ES-I3 (cell line): ENCODE results near the gene TUFT1.
"Not testable (repeated sequence)": the region's sequence is repeated elsewhere in the genome, so short reads cannot be mapped to it uniquely, and the experiment has no call there.

ENCODE experiments used
- H3K36me3 ChIP-seq: 2 replicates; pipeline ENCODE4 v1.6.1; 2013; ENCODE audit warnings: mild to moderate bottlenecking, low read length, control low read depth, moderate library complexity; ENCODE audit not compliant: insufficient read depth
- H3K4me1 ChIP-seq: 2 replicates; pipeline ENCODE4 v1.6.1; 2013; ENCODE audit warnings: mild to moderate bottlenecking, control low read depth, low read length; ENCODE audit not compliant: insufficient read depth
- H3K9ac ChIP-seq: 2 replicates; pipeline ENCODE4 v1.6.1; 2013; ENCODE audit warnings: low read depth, mild to moderate bottlenecking, low read length, moderate library complexity
- H3K9me3 ChIP-seq: 2 replicates; pipeline ENCODE4 v1.6.1; 2013; ENCODE audit warnings: mild to moderate bottlenecking, low read length, moderate library complexity; ENCODE audit not compliant: control insufficient read depth, insufficient read depth

Gene TUFT1

DNA sequence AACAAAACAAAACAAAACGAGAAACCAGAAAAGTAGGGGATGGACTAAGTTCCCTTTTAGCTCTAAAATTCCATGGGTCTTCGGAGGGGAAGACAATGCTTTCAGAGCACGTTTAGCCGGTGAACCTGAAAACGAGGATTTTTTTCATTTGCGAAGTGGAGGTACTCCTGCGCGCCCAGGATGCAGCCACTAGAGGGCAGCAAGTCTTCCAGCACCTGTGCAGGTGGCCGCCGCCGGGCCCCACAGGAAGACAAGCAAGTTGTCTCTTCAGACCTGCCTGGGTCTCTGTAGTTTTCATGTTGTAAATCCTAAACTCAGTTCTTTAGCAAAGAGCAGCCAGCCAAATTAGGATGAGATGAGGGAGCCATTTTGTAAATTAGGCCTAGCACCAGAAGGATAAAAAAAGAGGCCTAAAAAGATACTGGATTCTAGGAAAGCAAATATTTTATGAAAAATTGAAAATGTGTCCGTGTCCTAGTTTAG lies 54.1 kb downstream of the TUFT1 start:
- H3K9ac ChIP-seq: peak overlapping the region; percentile 67
- H3K4me1 ChIP-seq: no peaks in the 10 kb centered on the region

DNA sequence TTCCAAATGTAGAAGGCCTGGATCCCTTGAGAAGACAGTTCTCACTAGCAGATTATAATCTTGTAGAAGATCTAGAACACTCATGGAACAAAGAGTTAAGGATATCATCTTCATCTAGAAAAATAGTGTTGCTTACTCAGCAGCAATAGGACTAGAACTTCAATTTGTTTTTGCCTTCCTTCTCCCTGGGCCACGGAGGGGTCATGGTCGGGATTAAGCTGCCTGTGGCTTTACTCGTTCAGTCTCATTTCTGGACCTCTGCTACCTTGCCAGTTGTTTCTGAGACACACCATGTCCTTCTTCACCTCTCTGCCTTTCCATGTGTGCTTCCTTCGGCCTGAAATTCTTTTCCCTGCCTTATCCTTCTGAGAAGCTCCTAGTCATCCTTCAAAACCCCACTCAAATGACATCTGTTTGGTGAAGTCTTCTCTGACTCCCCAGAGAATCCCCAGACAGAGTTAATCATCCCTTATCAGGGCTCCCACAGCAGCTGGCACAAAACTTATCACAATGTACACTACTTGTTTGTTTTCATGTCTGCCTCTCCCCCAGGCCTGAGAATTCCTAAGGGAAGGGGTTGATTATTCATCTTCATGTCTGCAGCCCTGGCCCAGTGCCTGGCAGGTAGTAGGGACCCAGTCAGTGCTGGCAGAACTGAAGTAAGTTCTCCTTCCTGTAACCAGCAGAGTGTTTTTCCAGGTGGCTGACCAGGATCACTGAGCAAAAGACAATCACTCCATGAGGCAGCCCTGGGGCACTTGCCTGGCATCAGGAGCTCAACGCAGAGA lies 56.3 kb downstream of the TUFT1 start:
- Histone ChIP-seq H3K4me1 (no peaks in the 10 kb centered on the region), H3K9ac (no peak overlapping the region), H3K36me3 (no peaks in the 10 kb centered on the region)

More for the DNA sequence above, 54.1 kb downstream of the TUFT1 start:
- Histone ChIP-seq H3K36me3 (no peaks in the 10 kb centered on the region), H3K9me3 (peaks cover 6% of the 10 kb centered on the region; the same call in 1 of the 2 replicates)

DNA sequence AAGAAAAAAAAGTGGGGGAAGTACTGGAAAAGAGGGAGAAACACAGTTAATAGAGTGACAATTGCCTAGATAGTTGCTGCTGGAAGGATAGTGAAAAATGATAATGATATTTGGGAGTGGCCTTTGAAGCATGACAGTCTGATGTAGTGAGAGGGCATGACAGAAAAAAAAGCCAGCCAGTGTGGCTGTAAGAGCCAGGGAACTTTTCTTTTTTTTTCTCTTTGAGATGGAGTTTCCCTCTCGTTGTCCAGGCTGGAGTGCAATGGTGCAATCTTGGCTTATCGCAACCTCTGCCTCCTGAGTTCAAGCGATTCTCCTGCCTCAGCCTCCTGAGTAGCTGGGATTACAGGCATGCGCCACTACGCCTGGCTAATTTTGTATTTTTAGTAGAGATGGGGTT lies 62.4 kb downstream of the TUFT1 start:
- H3K36me3 ChIP-seq, H3K9ac ChIP-seq, H3K9me3 ChIP-seq: not testable (repeated sequence)
- peaks cover 11% of the 10 kb centered on the region for H3K4me1 ChIP-seq

More for the DNA sequence above, 56.3 kb downstream of the TUFT1 start:
- H3K9me3 ChIP-seq: peaks cover 1% of the 10 kb centered on the region; the same call in 1 of the 2 replicates

DNA sequence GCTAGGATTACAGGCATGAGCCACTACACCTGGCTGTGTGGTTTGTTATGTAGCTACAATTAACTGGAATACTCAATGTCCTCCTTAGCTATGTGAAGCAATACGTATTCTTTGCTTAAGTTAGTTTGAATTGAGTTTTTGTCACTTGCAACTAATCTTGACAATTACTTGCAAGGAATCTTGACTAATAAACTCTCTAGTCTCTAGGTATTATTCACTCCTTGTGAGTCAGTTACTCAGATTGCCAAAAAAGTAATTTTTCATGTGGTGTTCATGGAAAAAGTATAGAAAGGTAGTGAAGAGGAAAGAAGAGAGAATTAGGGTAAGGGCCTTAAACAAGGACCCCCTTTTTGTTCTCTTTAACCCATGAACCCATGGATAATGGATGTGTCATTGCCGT lies 64.2 kb downstream of the TUFT1 start:
- Histone ChIP-seq H3K9ac (no peak overlapping the region), H3K9me3 (no peaks in the 10 kb centered on the region), H3K4me1 (peaks cover 16% of the 10 kb centered on the region), H3K36me3 (no peaks in the 10 kb centered on the region)

DNA sequence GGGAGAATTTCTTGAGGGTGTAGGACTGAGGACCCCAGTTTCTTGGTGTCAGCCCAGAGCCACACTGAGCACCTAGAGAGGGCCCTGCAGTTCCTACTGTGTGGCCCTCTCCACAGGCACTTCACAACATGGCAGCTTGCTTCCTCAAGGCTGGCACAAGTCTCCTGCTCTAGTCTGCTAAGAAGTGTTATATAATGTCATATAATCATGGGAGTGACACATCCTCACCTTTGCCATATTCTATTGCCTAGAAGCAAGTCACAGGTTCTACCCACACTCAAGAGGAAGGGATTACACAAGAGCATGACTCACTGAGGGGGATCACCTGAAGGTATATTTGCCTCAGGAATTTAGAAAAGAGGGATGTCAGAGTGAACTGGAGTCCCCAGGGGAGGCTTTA lies 66.3 kb downstream of the TUFT1 start:
- H3K36me3 ChIP-seq: no peaks in the 10 kb centered on the region
- H3K4me1 ChIP-seq: peaks cover 21% of the 10 kb centered on the region
- no peaks in the 10 kb centered on the region for H3K9me3 ChIP-seq
- H3K9ac ChIP-seq: no peak overlapping the region

DNA sequence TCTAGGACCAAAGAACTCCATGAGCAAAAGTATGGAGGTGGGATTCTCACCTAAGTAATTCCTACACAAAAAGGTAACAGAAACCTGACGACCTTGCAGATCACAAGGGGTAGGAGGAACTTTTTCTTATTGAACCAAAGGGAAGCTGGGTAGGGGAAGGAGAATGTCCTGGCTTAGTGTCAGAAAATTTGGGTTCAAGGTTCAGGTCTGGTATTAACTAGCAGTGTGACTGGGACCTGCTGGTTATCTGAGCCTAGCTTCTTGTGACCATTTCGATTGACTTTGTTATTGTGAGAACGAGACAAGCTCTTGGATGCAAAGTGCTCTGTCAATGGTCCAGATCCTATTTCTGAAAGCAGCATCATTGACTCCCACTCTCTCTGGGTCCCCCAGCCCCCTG lies 66.7 kb downstream of the TUFT1 start:
- Histone ChIP-seq H3K4me1 (peaks cover 23% of the 10 kb centered on the region), H3K9me3 (no peaks in the 10 kb centered on the region), H3K36me3 (no peaks in the 10 kb centered on the region), H3K9ac (no peak overlapping the region)

DNA sequence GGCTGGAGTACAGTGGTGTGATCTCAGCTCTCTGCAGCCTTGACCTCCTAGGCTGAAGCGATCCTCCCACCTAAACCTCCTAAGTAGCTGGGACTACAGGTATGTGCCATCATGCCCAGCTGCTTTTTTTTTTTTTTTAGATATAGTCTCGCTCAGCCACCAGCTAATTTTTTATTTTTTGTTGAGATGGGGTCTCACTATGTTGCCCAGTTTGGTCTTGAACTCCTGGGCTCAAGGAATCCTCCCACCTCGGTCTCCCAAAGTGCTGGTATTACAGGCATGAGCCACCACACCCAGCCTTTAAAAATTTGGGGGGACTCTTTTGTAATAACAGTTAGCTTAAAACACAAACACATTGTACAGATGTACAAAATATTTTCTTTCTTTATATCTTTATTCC lies 70.0 kb downstream of the TUFT1 start:
- Histone ChIP-seq H3K4me1 (peaks cover 28% of the 10 kb centered on the region), H3K9ac (no peak overlapping the region), H3K9me3 (no peaks in the 10 kb centered on the region)

DNA sequence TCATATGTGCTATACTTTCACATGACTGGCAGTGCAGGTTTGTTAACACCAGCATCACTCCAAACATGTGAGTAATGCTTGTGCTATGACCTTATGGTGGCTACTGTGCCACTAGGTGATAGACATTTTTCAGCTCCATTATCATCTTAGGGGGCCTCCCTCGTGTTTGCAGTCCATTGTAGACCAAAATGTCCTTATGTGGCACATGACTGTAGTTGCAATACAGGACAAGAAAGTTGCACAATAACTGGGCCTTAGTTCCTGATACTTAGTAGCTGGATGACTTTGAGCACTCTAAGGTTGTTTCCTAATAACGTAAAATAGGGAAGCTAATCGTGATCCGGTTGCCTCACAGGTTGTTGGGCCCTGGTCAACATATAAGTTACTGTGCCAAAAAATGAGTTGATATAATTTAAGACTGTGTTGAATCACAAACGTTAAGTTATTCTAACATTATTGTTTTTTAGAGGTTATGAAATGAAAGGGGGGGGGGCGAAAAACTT lies 71.2 kb downstream of the TUFT1 start:
- H3K36me3 ChIP-seq: peaks cover 3% of the 10 kb centered on the region; the same call in 1 of the 2 replicates
- peaks cover 25% of the 10 kb centered on the region for H3K4me1 ChIP-seq
- peak overlapping the region; percentile 76; the same call in 1 of the 2 replicates for H3K9ac ChIP-seq
- no peaks in the 10 kb centered on the region for H3K9me3 ChIP-seq

More for the DNA sequence above, 70.0 kb downstream of the TUFT1 start:
- peaks cover 3% of the 10 kb centered on the region; the same call in 1 of the 2 replicates for H3K36me3 ChIP-seq

DNA sequence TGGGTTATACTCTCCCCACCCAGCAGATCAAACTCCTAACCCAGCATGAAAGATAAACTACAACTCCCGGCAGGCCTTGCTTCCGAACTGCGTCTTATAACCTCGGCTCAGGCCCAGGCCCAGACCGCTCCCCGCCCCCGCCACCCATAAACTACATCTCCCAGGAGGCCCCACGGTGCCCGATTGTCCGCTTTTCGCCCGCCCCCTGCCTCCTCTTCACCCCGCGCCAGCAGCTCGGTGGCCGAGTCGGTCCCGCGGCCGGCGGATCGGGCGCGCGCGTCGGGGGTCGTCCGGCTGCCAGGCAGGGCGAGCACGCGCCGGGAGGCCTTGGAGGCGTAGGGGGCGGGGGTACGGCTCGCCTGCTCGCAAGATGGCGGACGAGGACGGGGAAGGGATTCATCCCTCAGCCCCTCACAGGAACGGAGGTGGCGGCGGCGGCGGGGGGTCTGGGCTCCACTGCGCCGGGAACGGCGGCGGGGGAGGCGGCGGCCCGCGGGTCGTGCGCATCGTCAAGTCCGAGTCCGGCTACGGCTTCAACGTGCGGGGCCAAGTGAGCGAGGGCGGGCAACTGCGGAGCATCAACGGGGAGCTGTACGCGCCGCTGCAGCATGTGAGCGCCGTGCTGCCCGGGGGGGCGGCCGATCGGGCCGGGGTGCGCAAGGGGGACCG lies 71.9 kb downstream of the TUFT1 start, which contains the start of gene SNX27:
Gene SNX27 (plus strand): TSS at position 219 of the 669 bp plus-strand sequence. CDS start 152 bp downstream, at position 371.
- Histone ChIP-seq H3K36me3 (peaks cover 3% of the 10 kb centered on the region; the same call in 1 of the 2 replicates), H3K9ac (peak within 1 kb of the TSS; percentile 76), H3K4me1 (peaks cover 19% of the 10 kb centered on the region), H3K9me3 (no peaks in the 10 kb centered on the region)

DNA sequence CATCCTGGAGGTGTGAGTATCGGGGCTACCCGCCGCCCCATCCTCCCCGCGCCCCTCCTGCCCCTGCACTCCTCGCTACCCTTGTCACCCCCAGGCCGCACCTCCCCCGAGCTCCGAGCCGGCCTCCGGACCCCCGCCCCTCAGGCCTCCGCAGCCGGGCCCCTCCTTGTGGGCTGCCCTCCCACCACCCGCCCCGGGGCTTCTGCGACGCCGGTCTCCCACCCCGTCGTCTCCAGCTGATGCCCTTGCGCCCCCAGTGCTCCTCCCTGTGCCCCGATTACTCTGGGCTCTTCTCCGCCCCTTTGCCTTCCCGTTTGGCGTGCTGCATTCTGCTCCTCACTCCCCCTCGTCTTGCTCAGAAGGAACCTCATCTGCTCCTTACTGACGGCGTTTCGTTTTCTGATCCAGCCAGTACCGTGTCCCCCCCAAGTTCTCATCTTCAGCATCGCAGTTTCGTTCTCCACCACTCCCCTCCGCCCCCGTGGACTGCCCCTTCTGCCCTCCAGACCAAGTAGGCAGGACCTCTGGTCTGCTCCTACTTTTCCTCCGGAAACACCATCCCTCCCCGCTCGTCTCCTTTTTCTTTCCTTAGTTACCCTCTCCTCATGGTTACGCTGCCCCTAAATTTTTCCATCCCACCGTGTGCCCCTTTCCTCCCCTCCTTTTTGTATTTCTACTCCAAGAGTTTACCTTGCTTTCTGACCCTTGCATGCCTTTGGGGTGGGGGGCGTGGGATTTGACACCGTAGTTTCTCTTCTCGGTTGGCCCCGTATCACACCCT lies 72.6 kb downstream of the TUFT1 start:
- peaks cover 3% of the 10 kb centered on the region; the same call in 1 of the 2 replicates for H3K36me3 ChIP-seq
- H3K9me3 ChIP-seq: no peaks in the 10 kb centered on the region
- H3K9ac ChIP-seq: peak overlapping the region; percentile 76
- H3K4me1 ChIP-seq: peaks cover 17% of the 10 kb centered on the region

DNA sequence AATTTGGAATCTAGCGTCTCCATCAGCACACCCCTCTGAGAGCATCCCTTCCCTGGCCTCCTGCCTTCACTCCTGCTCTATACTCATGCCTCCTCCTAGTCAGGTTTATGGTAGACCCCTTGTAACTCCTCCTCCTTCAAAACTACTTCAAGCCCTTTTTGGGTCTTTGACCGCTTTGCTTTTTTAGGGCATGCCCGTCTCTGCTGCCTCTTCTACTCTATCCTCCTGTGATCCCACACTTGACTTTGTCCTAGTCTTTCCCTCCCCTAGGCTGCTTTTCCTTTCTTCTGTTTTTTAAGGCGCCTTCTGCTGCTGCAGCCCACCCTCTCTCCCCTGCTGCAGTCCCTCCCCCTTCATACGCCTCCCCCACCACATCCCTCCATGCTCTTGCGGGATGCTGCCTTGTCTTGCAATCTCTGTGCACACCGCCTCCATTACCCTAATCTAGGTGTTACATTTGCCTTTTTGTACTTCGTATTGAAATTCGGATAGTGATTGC lies 73.2 kb downstream of the TUFT1 start:
- peaks cover 14% of the 10 kb centered on the region for H3K4me1 ChIP-seq
- no peaks in the 10 kb centered on the region for H3K9me3 ChIP-seq
- peak overlapping the region; percentile 76 for H3K9ac ChIP-seq
- peaks cover 3% of the 10 kb centered on the region; the same call in 1 of the 2 replicates for H3K36me3 ChIP-seq

DNA sequence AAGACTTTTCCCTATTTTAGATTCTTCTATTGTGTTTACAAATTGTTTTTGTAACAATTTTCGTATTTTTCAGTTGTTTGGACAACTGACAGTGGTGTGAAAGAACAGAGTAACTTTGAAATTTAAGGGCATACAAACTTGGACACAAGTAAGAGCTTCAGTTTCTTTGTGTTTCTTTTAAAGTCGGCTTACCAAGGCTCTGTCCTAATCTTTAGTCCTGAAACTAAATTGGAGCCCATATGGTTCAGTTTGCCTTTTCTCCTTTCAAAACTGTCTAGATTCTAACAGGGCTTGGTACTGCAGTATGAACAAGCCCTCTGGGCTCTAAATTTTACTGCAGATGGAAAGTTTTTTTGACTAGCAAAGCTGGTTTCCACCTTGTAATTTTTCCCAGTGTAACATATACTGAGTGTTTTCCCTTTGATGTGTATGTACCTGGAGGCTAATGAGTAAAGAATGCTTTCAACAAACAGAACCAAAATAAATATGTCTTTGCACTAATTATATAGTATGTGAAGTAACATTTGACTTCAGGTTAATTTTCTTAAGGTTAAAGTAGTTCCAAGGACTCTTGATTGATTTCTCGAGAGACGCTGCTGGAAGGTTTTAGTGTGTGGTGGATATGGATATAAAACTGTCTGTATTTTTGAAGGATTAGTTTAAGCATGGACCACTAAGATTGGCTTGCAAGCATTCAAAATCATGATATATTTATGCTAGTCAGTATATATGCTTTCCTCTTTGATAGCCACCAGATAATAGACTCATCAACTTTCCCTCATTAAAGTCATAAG lies 75.8 kb downstream of the TUFT1 start:
- peaks cover 3% of the 10 kb centered on the region; the same call in 1 of the 2 replicates for H3K36me3 ChIP-seq
- no peaks in the 10 kb centered on the region for H3K9me3 ChIP-seq
- H3K4me1 ChIP-seq: peaks cover 26% of the 10 kb centered on the region
- no peak overlapping the region for H3K9ac ChIP-seq

DNA sequence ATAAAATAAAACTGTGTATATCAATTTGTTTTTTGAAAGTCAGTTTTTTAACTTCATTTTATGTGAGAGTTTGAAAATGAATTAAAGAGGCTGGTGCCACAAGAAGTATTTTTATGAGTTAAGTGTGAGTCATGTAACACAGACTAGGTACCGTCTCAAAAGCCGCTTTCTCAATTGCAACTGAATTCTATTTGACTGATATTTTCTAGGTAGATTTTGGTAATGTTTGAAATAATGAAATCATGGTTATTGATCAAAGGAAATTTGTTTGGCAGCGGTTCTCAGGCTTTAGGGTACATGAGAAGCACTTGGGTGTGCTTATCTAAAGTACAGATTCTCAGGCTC lies 76.4 kb downstream of the TUFT1 start:
- Histone ChIP-seq H3K9me3 (no peaks in the 10 kb centered on the region), H3K4me1 (peaks cover 25% of the 10 kb centered on the region), H3K9ac (no peak overlapping the region), H3K36me3 (peaks cover 3% of the 10 kb centered on the region; the same call in 1 of the 2 replicates)
